Measurements from ENCODE around the gene SLC23A3.

DNA sequence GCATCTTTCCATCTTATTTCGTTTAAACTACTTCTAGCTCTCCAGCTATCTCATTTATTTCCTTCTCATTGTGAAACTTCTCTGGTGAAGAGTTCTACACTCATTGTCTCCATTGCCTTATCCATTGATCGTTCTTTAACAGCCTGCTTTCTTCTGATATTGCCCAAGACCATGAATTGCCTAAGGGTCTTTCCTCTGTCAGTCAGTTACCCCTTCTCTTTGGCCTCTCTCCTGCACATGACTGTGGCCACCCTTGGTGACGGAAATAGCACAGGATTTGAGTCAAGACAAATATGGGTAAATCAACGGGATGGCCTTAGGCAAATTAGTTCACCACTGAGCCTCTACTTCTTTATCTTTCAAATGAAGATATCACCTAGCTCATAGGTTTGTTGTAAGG lies 35.9 kb downstream of the SLC23A3 start:
- TF ChIP-seq, protein P1, sequence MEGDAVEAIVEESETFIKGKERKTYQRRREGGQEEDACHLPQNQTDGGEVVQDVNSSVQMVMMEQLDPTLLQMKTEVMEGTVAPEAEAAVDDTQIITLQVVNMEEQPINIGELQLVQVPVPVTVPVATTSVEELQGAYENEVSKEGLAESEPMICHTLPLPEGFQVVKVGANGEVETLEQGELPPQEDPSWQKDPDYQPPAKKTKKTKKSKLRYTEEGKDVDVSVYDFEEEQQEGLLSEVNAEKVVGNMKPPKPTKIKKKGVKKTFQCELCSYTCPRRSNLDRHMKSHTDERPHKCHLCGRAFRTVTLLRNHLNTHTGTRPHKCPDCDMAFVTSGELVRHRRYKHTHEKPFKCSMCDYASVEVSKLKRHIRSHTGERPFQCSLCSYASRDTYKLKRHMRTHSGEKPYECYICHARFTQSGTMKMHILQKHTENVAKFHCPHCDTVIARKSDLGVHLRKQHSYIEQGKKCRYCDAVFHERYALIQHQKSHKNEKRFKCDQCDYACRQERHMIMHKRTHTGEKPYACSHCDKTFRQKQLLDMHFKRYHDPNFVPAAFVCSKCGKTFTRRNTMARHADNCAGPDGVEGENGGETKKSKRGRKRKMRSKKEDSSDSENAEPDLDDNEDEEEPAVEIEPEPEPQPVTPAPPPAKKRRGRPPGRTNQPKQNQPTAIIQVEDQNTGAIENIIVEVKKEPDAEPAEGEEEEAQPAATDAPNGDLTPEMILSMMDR (IDR thresholded peaks at IDR 0.05): no peak
- TF ChIP-seq POLR2A (IDR thresholded peaks at IDR 0.05): no peak

Measured in lower leg skin (tissue), 3 donors.